Colonic mucosa (tissue), 4 donors: ENCODE results near the gene PTPRCAP. TPM values are rescaled to one million over a fixed set of nuclear protein-coding genes. Genes with fewer than 3 reads are reported as not detected.
"Not testable (repeated sequence)": the region's sequence is repeated elsewhere in the genome, so short reads cannot be mapped to it uniquely, and the experiment has no call there.

Source experiments
- DNase-seq: peaks from one replicate; pipeline ENCODE4 v3.0.0-alpha.2; 2020
- H3K27ac ChIP-seq: fragments of 200-600 bp; one replicate; pipeline ENCODE4 v1.8.0; 2021
- H3K27me3 ChIP-seq: fragments of 200-600 bp; one replicate; pipeline ENCODE4 v1.8.0; 2021
- H3K36me3 ChIP-seq: fragments of 200-600 bp; one replicate; pipeline ENCODE4 v1.8.0; 2021
- H3K4me1 ChIP-seq: fragments of 200-600 bp; one replicate; pipeline ENCODE4 v1.8.0; 2021; ENCODE audit warnings: mild to moderate bottlenecking
- H3K4me3 ChIP-seq: fragments of 200-600 bp; one replicate; pipeline ENCODE4 v1.8.0; 2021
- H3K9ac ChIP-seq, 2 donors: one replicate each; pipeline ENCODE4 v1.7.0; 2013; ENCODE audit warnings: control low read depth in 2 of 2, low read depth in 2 of 2, low read length in 2 of 2
- H3K9me3 ChIP-seq: fragments of 200-600 bp; one replicate; pipeline ENCODE4 v1.8.0; 2021
- intact Hi-C: fragments of 100-400 bp; cut with DNase I; formaldehyde crosslinking; loops from one replicate; pipeline ENCODE4 v1.14.1; 2022
- total RNA-seq, 2 donors: library from RNA; stranded (reverse); fragmentation: NEBNext Ultra II Directional in 1 of 2; extraction: Animal tissue kit (Norgen Biotek cat#: 25700) in 1 of 2; gene quantifications; one replicate each; pipeline ENCODE4 v1.2.1, GENCODE V29; 2021
- TF ChIP-seq, protein P1 (sequence below): fragments of 200-600 bp; IDR thresholded peaks from one replicate; pipeline ENCODE4 v1.8.0; 2022; ENCODE audit warnings: antibody characterized with exemption, mild to moderate bottlenecking
- donor health status: healthy.
- donor health status: DM: no; HTN: no; CAD: no.
- donor health status: DM: no; HTN: no; CAD: no.

Gene PTPRCAP
- total RNA-seq, 2 donors from 2014 or later: 5.5 to 9.6 TPM

DNA sequence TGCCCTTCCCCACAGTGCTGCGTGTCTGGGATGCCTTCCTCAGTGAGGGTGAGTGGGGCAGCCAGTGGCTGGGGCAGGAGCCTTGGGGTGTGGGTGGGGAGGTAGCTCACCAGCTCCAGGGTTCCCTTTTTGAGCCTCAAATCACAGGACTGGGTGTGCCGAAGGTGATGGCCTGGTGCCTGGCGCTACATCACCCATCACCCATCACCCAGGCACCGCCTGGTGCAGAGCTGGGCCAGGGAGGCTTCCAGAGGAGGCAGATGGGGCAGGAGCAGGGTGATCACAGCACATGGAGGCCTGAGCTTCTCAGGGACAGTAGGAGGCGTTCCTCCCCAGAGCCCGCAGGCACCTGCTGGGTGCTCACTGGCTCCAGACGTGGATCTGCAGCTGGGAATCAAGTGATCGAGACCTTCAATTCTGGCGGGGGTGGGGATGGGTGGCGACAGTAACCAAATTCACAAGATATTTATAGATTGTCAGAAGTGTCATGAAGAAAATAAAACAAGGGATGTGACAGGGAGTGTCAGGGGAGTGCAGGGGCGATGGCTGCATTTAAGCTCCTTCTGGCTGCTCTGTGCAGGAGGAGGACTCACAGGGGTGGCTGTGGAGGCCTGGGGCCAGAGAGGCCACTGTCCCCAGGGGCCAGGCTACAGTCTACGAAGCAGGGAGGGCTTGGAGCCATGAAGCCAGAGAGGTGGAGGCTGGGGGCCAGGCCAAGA lies 30.4 kb downstream of the PTPRCAP start:
- Histone ChIP-seq H3K9me3 (no peaks in the 10 kb centered on the region), H3K36me3 (no peaks in the 10 kb centered on the region), H3K4me3 (no peak overlapping the region), H3K27me3 (no peaks in the 10 kb centered on the region), H3K9ac (peak overlapping the region in 1 of 2 donors; percentile 50), H3K4me1 (no peaks in the 10 kb centered on the region), H3K27ac (no peak overlapping the region)
- intact Hi-C loops: no loop called here
- TF ChIP-seq, protein P1, sequence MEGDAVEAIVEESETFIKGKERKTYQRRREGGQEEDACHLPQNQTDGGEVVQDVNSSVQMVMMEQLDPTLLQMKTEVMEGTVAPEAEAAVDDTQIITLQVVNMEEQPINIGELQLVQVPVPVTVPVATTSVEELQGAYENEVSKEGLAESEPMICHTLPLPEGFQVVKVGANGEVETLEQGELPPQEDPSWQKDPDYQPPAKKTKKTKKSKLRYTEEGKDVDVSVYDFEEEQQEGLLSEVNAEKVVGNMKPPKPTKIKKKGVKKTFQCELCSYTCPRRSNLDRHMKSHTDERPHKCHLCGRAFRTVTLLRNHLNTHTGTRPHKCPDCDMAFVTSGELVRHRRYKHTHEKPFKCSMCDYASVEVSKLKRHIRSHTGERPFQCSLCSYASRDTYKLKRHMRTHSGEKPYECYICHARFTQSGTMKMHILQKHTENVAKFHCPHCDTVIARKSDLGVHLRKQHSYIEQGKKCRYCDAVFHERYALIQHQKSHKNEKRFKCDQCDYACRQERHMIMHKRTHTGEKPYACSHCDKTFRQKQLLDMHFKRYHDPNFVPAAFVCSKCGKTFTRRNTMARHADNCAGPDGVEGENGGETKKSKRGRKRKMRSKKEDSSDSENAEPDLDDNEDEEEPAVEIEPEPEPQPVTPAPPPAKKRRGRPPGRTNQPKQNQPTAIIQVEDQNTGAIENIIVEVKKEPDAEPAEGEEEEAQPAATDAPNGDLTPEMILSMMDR: no peak
- DNase-seq: no peak

DNA sequence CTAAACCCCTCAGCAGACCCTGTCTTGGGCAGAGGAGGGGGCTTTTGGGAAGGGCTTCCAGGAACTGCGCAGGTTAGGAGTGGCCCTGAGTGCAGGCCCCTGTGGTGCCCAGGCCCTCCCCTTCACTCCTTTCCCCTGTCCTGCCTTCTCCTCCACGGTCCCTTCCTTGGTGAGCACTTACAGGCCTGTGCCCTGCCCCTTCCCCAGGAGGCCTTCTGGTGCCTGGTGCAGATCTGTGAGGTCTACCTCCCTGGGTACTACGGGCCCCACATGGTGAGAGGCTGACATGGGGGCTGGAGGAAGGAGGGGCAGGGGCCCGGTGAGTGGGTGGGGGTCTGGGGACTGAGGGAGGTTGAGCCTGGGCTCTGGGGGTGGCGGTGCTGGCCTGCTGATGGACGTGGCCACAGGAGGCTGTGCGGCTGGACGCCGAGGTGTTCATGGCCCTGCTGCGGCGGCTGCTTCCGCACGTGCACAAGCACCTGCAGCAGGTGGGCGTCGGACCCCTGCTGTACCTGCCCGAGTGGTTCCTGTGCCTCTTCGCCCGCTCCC lies 31.0 kb downstream of the PTPRCAP start:
- TF ChIP-seq, protein P1: no peak
- Histone ChIP-seq H3K36me3 (no peaks in the 10 kb centered on the region), H3K4me1 (no peaks in the 10 kb centered on the region), H3K27ac (no peak overlapping the region), H3K27me3 (no peaks in the 10 kb centered on the region), H3K9me3 (no peaks in the 10 kb centered on the region), H3K9ac (peak overlapping the region in 1 of 2 donors; percentile 26), H3K4me3 (no peak overlapping the region)
- no peak for DNase-seq
- intact Hi-C loops: no loop called here

DNA sequence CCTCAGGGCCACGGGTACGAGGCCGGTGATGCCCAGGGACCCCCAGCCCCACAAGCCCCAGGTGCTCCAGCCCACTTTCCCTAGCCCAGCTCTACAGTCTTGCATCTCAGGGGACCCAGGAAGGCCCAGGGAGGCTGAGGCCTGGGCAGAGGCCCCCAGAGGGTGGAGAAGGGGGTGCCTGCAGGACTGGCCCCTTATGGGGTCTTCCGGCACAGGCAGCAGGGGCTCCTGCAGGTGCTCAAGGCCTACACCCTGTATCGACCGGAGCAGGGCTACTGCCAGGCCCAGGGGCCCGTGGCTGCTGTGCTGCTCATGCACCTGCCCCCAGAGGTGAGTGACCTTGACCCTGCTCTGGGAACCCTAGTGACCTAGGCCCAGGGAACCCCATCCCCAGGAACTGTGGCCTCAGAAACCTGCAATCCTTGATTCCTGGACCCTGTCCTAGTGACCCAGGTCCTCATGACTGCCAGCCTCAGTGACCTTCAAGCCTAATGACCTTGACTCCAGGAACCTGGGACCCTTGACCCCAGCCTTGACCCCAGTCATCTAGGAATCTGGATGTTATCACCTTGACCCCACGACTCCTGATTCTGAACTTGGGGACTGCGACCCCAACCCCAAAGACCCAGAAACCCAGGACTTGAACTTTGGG lies 31.7 kb downstream of the PTPRCAP start:
- Histone ChIP-seq H3K27ac (no peak overlapping the region), H3K4me1 (no peaks in the 10 kb centered on the region), H3K9me3 (no peaks in the 10 kb centered on the region), H3K9ac (peak overlapping the region; percentile 26 to 35), H3K36me3 (no peaks in the 10 kb centered on the region), H3K27me3 (no peaks in the 10 kb centered on the region), H3K4me3 (peak overlapping the region; percentile 25)
- DNase-seq: no peak
- TF ChIP-seq, protein P1: no peak
- intact Hi-C loops: no loop called here

DNA sequence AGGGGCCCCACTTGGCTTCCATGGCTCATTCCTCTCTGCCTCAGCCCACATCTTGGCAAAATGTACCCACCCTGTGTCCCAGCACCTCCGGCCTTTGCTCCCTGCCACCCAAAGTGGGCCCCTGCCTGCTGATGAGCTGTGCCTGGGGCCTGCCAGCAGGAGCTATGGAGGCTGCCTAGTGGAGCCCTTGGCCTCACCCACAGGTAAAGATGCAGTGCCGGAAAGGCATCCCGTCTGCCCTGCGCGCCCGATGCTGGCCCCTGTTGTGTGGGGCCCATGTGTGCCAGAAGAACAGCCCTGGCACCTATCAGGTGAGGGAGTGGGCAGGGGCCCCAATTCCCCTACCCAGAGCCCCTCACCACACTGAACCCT lies 32.3 kb downstream of the PTPRCAP start:
- Histone ChIP-seq H3K4me3 (peak overlapping the region; percentile 25), H3K4me1 (peaks cover 3% of the 10 kb centered on the region), H3K27ac (peak overlapping the region; percentile 61), H3K9ac (peak overlapping the region in 1 of 2 donors; percentile 0), H3K36me3 (no peaks in the 10 kb centered on the region), H3K9me3 (no peaks in the 10 kb centered on the region), H3K27me3 (no peaks in the 10 kb centered on the region)
- TF ChIP-seq, protein P1: no peak
- DNase-seq: no peak
- intact Hi-C loops: no loop called here

DNA sequence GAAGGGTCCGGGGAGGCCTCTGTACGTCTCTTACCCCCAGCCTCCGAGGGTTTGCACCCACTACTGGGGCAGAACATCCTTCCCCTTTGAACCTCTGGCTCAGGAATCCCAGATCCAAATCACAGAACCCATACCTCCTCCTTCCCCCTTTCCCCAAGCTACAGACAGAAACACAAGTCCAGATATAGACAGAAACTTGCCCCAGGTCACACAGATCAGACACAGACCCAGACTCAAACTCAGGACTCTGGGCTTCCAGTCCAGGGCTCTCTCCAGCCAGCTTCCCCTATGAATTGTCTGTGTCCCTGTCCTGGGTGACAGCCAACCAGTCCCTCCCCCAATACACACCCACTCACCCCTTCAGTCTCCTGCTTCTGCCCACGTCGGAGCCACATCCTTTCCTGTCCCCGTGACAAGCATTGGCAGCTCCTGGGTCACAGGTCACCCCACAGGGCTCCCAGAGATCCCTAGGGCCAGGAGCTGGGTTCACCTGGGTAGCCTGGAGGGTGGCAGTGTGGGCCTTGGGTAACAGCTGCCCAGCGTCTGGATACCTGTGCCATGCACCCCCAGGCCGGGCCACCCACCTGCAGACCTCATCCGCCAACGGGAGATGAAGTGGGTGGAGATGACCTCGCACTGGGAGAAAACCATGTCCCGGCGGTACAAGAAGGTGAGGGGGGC lies 32.8 kb downstream of the PTPRCAP start:
- no peak for DNase-seq
- no peaks in the 10 kb centered on the region for H3K9me3 ChIP-seq
- no peaks in the 10 kb centered on the region for H3K36me3 ChIP-seq
- peak overlapping the region; percentile 25 for H3K4me3 ChIP-seq
- TF ChIP-seq, protein P1: no peak
- H3K27me3 ChIP-seq: no peaks in the 10 kb centered on the region
- peak overlapping the region; percentile 58 to 61 for H3K9ac ChIP-seq
- H3K27ac ChIP-seq: peak overlapping the region; percentile 61
- H3K4me1 ChIP-seq: peaks cover 8% of the 10 kb centered on the region
- intact Hi-C loops: no loop called here

DNA sequence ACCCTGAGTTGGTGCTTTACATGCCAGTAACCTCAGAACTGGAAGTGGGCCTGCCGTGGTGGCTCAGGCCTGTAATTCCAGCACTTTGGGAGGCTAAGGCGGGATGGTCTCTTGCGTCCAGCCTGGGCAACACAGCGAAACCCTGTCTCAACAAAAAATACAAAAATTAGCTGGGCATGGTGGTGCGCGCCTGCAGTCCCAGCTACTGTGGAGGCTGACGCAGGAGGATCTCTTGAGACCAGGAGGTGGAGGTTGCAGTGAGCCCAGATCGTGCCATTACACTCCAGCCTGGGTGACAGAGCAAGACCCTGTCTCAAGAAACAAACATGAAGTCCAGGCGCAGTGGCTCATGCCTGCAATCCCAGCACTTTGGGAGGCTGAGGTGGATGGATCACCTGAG lies 34.4 kb downstream of the PTPRCAP start:
- H3K9ac ChIP-seq, intact Hi-C loops, H3K9me3 ChIP-seq, H3K27me3 ChIP-seq, H3K36me3 ChIP-seq, DNase-seq: not testable (repeated sequence)
- Histone ChIP-seq H3K4me1 (peaks cover 14% of the 10 kb centered on the region), H3K4me3 (peak overlapping the region; percentile 25), H3K27ac (peak overlapping the region; percentile 61)

DNA sequence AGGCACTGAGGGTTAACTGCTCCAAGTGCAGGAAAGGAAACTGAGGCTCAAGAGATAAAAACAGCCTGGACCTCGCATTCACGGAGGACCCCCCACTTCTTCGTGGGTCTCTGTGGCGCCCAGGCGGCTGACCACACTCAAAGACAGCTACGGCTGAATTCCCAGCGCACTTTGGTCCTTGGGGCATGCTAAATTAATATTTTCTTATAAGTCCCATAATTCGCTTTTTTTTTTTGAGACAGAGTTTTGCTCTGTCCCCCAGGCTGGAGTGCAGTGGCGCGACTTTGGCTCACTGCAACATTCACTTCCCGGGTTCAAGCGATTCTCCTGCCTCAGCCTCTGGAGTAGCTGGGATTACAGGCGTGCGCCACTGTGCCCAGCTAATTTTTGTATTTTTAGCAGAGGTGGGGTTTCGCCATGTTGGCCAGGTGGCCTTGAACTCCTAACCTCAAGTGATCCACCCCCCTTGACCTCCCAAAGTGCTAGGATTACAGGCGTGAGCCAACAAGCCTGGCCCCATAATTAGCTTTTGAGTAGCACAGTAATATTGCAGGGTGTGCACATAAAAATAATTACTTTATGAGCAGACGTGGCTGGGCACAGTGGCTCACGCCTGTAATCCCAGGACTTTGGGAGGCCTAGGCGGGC lies 35.2 kb downstream of the PTPRCAP start:
- intact Hi-C loops, H3K27me3 ChIP-seq, DNase-seq, H3K9me3 ChIP-seq: not testable (repeated sequence)
- peaks cover 16% of the 10 kb centered on the region for H3K36me3 ChIP-seq
- H3K9ac ChIP-seq: peak overlapping the region; percentile 70 to 85
- peak overlapping the region; percentile 15 for H3K4me3 ChIP-seq
- peak overlapping the region; percentile 92 for H3K27ac ChIP-seq
- peaks cover 14% of the 10 kb centered on the region for H3K4me1 ChIP-seq
